Keratinocyte (primary cell): ENCODE results near the gene GREB1. TPM values are rescaled to one million over a fixed set of nuclear protein-coding genes. Genes with fewer than 3 reads are reported as not detected.

Experiments used
- DNase-seq: peaks from one replicate; pipeline ENCODE4 v3.0.0-alpha.2; 2011; ENCODE audit warnings: low read depth, missing footprints, low spot score
- FAIRE-seq: peaks from 2 replicates; lab custom pipeline; 2011; peaks lifted over from hg19 to GRCh38; lab: Jason Lieb, UNC
- H2AFZ ChIP-seq: 2 replicates; pipeline ENCODE4 v1.6.0; 2012; ENCODE audit warnings: low read length, control low read depth, inconsistent platforms; ENCODE audit not compliant: control insufficient read depth
- H3K27ac ChIP-seq: 2 replicates; pipeline ENCODE4 v1.5.1; 2011; ENCODE audit warnings: low read length; ENCODE audit not compliant: control insufficient read depth, insufficient read depth
- H3K27me3 ChIP-seq: 3 replicates; pipeline ENCODE4 v1.6.0; 2011; ENCODE audit warnings: low read length; ENCODE audit not compliant: control insufficient read depth, insufficient read depth; ENCODE audit errors: extremely low read depth
- H3K36me3 ChIP-seq, 2 experiments: 2 replicates in 1 of 2; 3 replicates in 1 of 2; pipeline ENCODE4 v1.5.1; 2011; ENCODE audit warnings: low read length in 2 of 2, mild to moderate bottlenecking in 1 of 2; ENCODE audit not compliant: control insufficient read depth in 2 of 2, insufficient read depth in 2 of 2; ENCODE audit errors: extremely low read depth in 1 of 2
- H3K4me1 ChIP-seq: 3 replicates; pipeline ENCODE4 v1.5.1; 2011; ENCODE audit warnings: low read length; ENCODE audit not compliant: control insufficient read depth, insufficient read depth; ENCODE audit errors: extremely low read depth
- H3K4me2 ChIP-seq: 3 replicates; pipeline ENCODE4 v1.6.0; 2011; ENCODE audit warnings: low read depth, low read length; ENCODE audit not compliant: control insufficient read depth, insufficient read depth; ENCODE audit errors: extremely low read depth
- H3K4me3 ChIP-seq, 3 experiments: fragments of 200-600 bp in 1 of 3; sonication (generic) in 1 of 3; 2 replicates in 2 of 3; 3 replicates in 1 of 3; pipeline ENCODE4 v1.5.1; 2011 to 2016; ENCODE audit warnings: low read length in 3 of 3, mild to moderate bottlenecking in 3 of 3, control low read depth in 2 of 3, inconsistent platforms in 1 of 3, low read depth in 1 of 3, mixed read lengths in 1 of 3, mixed run types in 1 of 3, moderate library complexity in 1 of 3; ENCODE audit not compliant: control insufficient read depth in 2 of 3, insufficient read depth in 2 of 3; ENCODE audit errors: extremely low read depth in 1 of 3
- H3K79me2 ChIP-seq: 2 replicates; pipeline ENCODE4 v1.6.0; 2012; ENCODE audit warnings: low read length; ENCODE audit not compliant: control insufficient read depth, insufficient read depth
- H3K9ac ChIP-seq: 3 replicates; pipeline ENCODE4 v1.6.0; 2011; ENCODE audit warnings: low read length; ENCODE audit not compliant: control insufficient read depth, insufficient read depth; ENCODE audit errors: extremely low read depth
- H3K9me1 ChIP-seq: 3 replicates; pipeline ENCODE4 v1.6.0; 2011; ENCODE audit warnings: low read length; ENCODE audit not compliant: control insufficient read depth, insufficient read depth; ENCODE audit errors: extremely low read depth
- H3K9me3 ChIP-seq: 2 replicates; pipeline ENCODE4 v1.5.1; 2012; ENCODE audit warnings: low read depth, low read length; ENCODE audit not compliant: control insufficient read depth
- H4K20me1 ChIP-seq: 3 replicates; pipeline ENCODE4 v1.6.0; 2011; ENCODE audit warnings: low read length; ENCODE audit not compliant: control insufficient read depth, insufficient read depth; ENCODE audit errors: extremely low read depth
- CTCF ChIP-seq, 3 experiments: IDR thresholded peaks in 1 of 3; conservative IDR thresholded peaks in 1 of 3; optimal IDR thresholded peaks in 1 of 3; 2 replicates in 2 of 3; 3 replicates in 1 of 3; pipeline versions ENCODE3 to v1.5.1; 2011; ENCODE audit warnings: low read length in 3 of 3, mild to moderate bottlenecking in 3 of 3, moderate library complexity in 2 of 3, control low read depth in 1 of 3, inconsistent platforms in 1 of 3; ENCODE audit not compliant: insufficient read depth in 2 of 3; ENCODE audit errors: extremely low read depth in 1 of 3
- EZH2 ChIP-seq: IDR thresholded peaks from one replicate; pipeline ENCODE4 v1.6.1; 2012; ENCODE audit warnings: inconsistent platforms, mild to moderate bottlenecking, low read length, moderate library complexity
- dilution Hi-C: fragments of 300-500 bp; cut with MboI; formaldehyde crosslinking; loops from one replicate; pipeline ENCODE4 v1.7.0; 2020; ENCODE audit warnings: low sequenced_read_pairs; ENCODE audit not compliant: extremely low pct_ligation_motif_present
- polyA plus RNA-seq, 5 experiments: library from polyadenylated mRNA; depleted of rRNA in 3 of 5; stranded (reverse) in 3 of 5; stranded (forward) in 1 of 5; unstranded in 1 of 5; fragments of >200 nt; gene quantifications; 1 replicate in 1 of 5; 2 replicates in 3 of 5; 3 replicates in 1 of 5; pipeline versions ENCODE4 v1.2.1 to v1.2.3, GENCODE V29; 2011 to 2012; ENCODE audit warnings: missing spikeins in 2 of 5, low read depth in 1 of 5, low replicate concordance in 1 of 5

Gene GREB1
- polyA plus RNA-seq, 1 donor (not counting 4 experiments of a cell fraction or from before 2014, with no cell fraction given) = 0.13 TPM

- FAIRE-seq (no peak), DNase-seq (no peak)
- Histone ChIP-seq H3K9ac (no peak overlapping the region), H4K20me1 (no peaks in the 10 kb centered on the region), H3K4me2 (no peak overlapping the region), H3K4me1 (no peaks in the 10 kb centered on the region), H3K27ac (no peak overlapping the region), H3K9me3 (no peaks in the 10 kb centered on the region), H3K9me1 (no peaks in the 10 kb centered on the region), H3K4me3 (no peak overlapping the region), H3K36me3 (no peaks in the 10 kb centered on the region), H3K27me3 (peaks cover 16% of the 10 kb centered on the region), H3K79me2 (no peaks in the 10 kb centered on the region), H2AFZ (no peak overlapping the region)
- dilution Hi-C loops = no loop called here
- TF ChIP-seq EZH2 (no peak), CTCF (optimal IDR thresholded peaks at IDR 0.05 in 1 of 3, IDR thresholded peaks at IDR 0.05 in 1 of 3, conservative IDR thresholded peaks at IDR 0.05 in 1 of 3; ENCODE audit: extremely low read depth in 1 of 3, insufficient read depth in 2 of 3, low read length in 3 of 3) (no peak)
These were observed 43.4 kb downstream of the GREB1 start for GRCh38 chr2:11577101-11577883.

GRCh38 chr2:11578081-11578948 lies 44.5 kb downstream of the GREB1 start:
- Histone ChIP-seq H3K4me3 (no peak overlapping the region), H3K9me3 (no peaks in the 10 kb centered on the region), H4K20me1 (no peaks in the 10 kb centered on the region), H3K9ac (no peak overlapping the region), H2AFZ (no peak overlapping the region), H3K4me1 (no peaks in the 10 kb centered on the region), H3K9me1 (no peaks in the 10 kb centered on the region), H3K27ac (no peak overlapping the region), H3K79me2 (no peaks in the 10 kb centered on the region), H3K36me3 (no peaks in the 10 kb centered on the region), H3K27me3 (peaks cover 20% of the 10 kb centered on the region), H3K4me2 (no peak overlapping the region)
- DNase-seq (no peak), FAIRE-seq (no peak)
- dilution Hi-C loops = no loop called here
- TF ChIP-seq EZH2 (no peak), CTCF (optimal IDR thresholded peaks at IDR 0.05 in 1 of 3, IDR thresholded peaks at IDR 0.05 in 1 of 3, conservative IDR thresholded peaks at IDR 0.05 in 1 of 3; ENCODE audit: extremely low read depth in 1 of 3, insufficient read depth in 2 of 3, low read length in 3 of 3) (no peak)
